NCI-H82 treated with DMSO at 0.1 percent for 48 hours (cell line): ENCODE measurements around the gene OTOS.

Experiments
- DNase-seq: peaks from one replicate; lab custom pipeline; 2025; ENCODE audit not compliant: unreplicated experiment; lab: John Stamatoyannopoulos, UW

OTOS gene

DNA sequence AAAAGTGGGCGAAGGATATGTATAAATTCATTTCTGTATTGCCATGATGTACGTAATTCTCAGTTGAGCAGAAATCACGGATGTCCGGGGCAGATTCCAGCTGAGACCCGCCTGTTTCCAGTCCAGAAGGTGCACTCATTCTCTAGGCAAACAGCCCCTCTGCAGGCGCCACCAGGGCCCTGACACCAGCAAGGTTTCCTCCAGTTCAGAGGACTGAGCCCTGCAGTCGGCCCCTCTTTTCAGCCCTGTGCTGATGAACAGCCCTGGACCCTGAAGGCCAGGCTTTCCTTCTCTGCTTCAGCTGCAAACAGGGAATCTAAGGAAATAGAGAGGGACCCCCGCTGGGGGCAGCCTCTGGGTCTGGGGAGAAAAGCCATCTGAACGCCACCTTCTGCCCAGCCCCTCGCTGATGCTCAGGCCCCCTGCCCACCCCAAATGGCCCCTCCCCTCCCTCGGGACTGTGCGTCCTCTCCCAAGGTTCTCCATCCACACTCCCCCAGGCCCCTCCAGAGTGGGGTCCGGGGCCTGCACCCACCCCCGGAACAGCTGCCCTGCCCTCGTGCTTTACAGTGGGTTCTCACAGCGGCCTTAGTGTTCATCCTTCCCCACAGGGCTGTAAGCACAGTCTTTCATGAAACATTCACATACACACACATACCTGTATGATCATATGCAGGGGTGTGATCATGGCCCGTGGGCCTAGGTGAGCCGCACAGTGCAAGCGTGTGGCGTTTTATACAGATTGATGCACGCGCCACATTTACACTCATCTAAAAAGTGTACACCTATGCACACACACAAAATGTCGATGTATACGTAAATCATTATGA lies 16.4 kb downstream of the OTOS start:
- no peak for DNase-seq

DNA sequence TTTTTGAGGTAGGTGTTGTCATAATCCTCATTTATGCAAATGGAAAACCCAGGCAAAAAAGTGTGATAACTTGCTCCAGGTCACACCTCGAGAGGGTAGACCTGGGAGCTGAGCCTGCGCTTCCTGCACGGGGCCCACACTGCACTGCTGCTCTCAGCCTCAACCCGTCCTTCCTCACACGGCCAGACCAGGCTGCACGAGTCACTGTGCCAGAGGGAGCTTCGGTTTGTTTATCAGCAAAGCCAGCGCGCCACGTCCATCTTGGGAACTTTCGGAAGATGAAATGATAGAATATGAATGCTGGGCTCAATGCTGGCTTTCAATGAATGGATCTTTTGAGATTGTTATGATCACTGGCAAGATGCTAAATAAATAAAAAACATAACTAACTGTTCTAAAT lies 18.8 kb downstream of the OTOS start:
- no peak for DNase-seq

DNA sequence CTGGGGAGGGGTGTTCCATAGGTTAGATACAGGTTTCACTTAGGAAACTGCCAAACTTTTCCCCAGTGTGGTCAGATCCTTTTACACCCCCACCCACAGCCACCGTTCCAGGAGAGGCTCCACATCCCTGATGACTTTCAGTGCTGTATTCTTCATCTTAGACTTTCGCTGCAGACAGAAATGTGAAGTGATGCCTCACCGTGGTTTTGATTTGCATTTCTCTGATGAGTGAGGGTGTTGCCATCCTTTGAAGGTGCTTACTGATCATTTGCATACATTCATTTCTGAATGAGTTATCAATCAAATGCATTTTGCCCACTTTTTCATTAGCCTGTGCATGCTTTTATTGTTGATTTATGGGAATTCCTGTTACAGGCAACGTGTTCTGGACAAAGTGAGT lies 19.3 kb downstream of the OTOS start:
- DNase-seq: no peak

DNA sequence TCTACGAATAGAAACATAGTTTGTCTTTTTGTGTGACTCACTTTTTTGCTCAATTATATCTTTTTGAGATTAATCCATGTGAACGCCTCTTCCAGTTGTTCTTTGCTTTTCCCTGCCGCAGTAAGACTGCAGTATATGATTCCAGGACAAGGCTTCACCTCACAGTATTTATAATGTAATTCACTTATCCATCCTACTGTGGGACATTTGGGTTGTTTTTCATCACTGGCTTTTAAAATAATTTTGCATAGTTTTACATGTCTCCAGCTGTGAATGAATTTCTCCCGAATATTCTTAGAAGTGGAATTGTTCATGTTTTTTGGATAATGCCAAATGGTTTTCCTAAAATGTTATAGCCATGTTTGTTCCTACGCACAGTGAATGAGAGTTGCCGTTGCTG lies 26.2 kb downstream of the OTOS start:
- DNase-seq: no peak

DNA sequence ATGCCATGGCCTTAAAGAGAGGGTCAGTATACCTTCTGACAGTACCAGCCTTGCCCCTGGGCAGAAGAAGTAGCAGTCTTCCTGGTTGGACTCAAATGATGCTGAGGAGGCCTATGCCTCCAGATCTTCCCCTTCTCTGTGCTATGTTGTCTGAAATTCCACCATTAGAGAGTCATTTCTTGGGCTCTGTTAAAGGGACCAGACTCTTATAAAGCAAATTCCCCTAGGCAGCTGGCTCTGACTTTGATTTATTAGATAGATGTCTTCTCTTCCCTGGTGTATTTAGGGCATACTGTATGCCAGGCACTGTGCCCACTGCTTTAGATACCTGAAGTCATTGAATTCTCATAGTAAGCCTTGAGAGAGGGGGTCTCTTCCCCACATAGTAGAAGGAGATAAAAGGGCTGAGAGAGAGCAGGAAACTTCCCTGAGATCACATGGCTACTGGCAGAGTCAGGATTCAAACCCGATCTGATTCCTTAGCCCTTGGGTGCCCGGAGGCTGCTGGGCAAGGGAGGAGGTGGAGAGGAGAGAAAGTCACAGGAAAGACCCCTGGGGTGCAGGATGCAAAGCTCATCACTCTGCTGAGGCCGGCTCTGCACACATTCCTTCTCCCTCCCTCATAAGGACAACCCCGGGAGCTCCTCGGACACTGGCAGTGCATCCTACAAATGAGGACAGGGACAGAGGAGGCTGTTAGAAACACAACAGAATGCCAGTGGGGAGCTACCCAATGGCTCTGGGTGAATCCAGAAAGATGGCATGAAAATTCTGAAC lies 27.4 kb downstream of the OTOS start:
- no peak for DNase-seq

DNA sequence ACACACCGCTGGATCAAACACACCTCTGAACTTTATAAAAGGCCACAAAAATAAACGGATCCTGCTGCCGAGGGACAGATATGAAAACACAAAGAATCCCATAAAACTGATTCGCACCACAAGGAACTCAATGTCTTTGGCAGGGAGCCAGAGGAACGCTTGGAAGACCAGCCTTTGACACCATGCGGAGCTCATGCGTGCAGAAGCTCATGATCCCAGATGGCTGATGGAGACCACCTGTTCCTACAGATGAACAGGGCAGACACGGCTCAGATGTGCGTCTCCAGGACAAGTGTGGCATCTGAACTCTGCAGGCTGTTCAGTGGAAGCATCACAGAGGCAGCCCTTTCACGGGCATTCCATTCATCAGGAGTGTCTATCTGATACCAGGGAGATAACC lies 29.2 kb downstream of the OTOS start:
- DNase-seq: no peak

DNA sequence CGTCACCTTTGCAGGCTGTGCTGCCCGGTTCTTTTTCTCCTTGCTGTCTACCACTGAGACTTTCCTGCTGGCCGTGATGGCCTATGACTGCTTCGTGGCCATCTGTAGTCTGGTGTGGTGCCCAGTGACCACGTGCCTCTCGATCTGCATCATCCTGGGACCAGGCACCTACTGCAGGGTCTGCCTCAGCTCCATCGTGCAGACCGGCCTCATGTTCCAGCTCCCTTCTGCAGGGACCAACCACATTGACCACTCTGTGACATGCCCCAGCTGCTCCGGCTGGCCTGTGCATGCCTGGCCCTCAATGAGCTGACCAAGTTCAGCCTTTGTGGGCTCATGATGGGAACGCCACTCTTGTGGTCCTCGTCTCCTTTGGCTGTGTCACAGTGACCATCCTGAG lies 31.1 kb downstream of the OTOS start:
- DNase-seq: no peak

DNA sequence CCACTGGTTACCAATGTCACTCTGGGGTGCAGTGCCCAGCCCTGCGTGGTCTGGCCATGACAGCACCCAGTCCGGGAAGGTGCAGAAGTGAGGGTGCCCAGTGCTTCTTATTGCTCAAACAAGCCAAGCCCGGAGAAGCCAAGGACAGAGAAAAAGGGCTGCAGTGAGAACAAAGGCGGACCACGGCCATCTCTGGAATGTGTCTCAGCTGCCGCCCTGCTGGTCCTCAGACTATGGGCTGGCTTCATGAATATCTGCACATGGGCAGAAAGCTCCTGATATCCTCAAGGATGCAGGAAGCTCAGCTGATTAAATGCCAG lies 33.0 kb downstream of the OTOS start:
- DNase-seq: no peak

DNA sequence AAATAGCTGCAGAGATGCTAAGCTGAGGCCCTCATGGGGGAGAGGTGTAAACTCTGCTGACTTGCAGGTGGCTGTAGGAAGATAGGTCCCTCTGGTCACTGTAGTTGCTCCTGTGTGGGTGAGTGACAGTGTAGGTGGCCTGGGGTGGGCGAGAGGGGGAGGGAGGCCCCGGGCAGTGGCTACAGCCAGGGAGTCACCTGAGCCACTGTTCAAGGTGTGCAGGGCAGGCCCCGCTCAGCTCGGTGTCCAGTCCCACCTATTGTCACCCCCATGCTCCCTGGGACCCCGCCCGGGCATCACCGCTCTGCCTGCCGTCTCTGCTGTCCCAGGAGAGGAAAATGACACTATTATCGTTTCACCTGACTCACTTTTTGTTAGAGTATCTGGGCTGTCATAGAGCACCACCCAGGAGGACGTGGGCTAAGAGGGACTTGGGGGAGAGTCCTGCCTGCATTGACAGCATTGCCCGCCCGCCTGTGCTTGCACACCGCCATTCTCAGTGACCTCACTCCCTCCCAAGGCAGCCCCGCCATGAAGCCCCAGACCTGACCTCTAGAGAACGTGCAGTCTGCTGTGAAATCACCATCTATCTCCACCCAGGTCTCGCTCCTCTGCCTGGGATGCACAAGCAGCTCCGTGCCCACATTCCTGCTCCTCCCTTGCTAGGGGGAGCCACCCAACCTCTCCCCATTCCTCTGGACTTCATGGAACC lies 33.5 kb downstream of the OTOS start:
- no peak for DNase-seq

DNA sequence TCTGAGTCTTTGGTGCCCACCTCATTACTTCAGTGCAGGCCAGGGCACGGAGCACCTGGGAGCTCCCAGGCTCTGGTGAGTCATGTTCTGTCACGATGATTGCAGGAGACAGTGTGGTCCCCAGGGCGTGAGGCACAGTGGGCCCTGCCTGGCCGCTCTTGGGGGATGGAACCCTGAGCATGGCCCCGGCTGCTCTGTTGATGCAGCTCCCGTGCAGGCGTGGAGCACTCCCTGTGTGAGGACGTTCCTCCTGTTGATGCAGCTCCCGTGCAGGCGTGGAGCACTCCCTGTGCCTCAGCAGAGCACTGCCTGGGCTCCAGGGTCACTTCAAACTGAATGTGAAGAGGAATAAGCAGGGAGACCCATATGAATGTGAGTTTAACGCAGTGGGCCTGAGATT lies 34.5 kb downstream of the OTOS start:
- DNase-seq: no peak

DNA sequence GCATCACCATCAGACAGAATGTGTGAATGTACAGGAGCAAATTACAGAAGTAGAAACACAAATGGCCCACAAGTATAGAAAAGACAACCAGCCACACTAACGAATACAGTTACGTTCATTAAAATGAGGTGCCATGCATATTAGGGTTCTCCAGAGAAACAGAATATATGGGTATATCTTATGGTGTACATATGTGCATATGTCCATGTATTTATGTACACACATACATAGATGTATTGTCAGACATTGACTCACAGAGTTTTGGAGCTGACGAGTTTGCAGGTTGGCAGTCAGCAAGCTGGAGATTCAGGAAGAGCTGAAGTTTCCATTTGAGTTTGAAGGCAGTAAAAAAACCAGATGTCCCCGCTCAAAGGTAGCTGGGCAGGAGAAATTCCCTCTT lies 37.3 kb downstream of the OTOS start:
- DNase-seq: no peak

DNA sequence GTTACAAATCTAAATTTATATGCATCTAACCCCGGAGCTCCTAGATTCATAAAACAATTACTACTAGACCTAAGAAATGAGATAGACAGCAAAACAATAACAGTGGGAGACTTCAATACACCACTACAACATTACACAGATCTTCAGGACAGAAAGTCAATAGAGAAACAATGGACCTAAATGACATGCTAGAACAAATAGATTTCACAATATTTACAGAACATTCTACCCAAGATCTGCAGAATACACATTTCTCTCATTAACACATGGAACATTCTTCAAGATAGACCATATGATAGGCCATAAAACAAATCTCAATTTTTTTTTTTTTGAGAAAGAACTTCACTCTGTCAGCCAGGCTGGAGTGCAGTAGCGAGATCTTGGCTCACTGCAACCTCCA lies 42.1 kb downstream of the OTOS start:
- DNase-seq: no peak

DNA sequence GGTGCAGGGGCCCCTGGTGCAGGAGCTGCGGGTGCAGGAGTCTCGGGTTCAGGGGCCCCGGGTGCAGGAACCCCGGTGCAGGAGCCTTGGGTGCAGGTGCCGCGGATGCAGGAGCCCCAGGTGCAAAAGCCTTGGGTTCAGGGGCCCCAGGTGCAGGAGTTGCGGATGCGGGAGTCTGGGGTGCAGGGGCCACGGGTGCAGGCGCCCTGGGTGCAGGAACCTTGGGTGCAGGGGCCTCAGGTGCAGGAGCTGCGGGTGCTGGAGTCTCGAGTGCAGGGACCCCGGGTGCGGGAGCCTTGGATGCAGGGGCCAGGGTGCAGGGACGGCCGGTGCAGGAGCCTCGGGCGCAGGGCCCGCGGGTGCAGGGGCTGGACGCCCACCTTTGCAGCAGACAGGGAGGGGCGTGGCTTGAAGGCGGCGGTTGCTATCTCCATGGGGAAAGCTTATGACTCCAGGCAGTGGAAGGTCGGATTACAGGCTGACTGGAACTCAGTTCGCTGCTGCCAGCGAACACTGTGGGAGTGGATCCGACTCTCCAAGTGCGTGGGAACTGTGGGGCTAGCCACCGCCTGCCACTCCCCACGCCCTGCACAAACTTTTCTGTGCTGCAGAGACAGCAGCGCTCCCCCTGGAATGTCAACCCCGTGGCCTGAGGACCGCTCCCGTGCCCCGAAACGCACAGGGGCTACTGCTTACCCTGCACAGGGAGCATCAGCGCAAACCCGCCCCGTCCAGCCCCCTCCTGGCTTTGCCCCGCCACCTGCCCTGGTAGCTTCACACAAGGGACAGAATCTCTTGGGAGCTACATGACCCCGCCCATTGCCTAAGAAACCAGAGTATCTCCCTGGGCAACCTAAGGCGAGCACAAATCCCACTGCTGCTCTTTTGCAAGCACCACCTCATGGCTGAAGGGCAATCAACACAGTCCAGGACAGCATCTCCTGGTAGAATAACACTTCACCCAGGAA lies 44.6 kb downstream of the OTOS start:
- DNase-seq: no peak

DNA sequence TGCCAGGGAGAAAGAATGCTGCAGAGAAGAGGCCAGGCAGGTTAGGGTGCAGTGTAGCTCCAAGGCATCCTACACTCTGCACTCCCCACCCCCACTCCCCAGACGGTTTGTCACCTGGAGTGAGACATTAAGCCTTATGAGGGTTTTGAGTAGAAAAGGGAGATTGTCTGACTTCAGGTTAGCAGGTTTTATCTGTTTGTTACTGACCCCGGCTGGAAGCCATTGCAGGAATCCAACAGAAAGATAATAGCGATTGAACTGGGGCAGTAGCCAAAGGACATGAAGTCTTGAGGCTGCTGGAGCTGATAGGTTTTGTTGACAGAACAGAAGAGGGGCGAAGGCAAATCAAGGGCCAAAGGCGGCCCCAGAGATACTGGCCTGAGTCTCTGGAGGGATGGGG lies 51.2 kb downstream of the OTOS start:
- no peak for DNase-seq
